Stimulated activated naive CD8-positive, alpha-beta T cell treated with anti-CD3 and anti-CD28 coated beads, Interleukin-15, Interleukin-2, amounts not matched to agents 100 U/mL and 50 U/mL, for 24 hours (primary cell): ENCODE measurements around the gene PROK1.

Source experiments
- ATAC-seq: fragments of 150-1000 bp; cut with Tn5 transposase; one replicate; pipeline ENCODE4 v1.10.0; 2021
- DNase-seq: peaks from one replicate; pipeline ENCODE4 v3.0.0; 2021

The PROK1 gene

DNA sequence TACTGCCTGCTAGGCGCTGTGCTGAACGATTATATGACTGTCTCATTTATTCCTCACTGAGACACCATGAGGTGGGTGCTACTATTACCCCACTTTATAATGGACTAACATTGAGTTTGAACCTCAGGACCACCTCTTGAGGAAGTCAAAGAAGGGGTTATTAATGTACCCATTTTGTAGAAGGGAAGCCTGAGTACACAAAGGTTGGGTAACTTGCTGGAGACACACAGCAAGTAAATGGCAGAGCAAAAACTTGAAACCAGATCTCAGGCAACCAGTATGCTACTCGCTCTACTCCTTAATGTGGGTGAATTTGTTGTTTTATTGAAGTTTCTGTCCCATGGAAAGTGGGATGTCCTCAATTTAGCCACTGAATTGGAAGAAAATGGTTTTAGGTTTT is 37.9 kb downstream of the PROK1 start:
- DNase-seq (no peak), ATAC-seq (no peak)

- ATAC-seq: no peak
- DNase-seq: no peak
These were observed 38.5 kb downstream of the PROK1 start for GRCh38 chr1:110489406-110489805.

DNA sequence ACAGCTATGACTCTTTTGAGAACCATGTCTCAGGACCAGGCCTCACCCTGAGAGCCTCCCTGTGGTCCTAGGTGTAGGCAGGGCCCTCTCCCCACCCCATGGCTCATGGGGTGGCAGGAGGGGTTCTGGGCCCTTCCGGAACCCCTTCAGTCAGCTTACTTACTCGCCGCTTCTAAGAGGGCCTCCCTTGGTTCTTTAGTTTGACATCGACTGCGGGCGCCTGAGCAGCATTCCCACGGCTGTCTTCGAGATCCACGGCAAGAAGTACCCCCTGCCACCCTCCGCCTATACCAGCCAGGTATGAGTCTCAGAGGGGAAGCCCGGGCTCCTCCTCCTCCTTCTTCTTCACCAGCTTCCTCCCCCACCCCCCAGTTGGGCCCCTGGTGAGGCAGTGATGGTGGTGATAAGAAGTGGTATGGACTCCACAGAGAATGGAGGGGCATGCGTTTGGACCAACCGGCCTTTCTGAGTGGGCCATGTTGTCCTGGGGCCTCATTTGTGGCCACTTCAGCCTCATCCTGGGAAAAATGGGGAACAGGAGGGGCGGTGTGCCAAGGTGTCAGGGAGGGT is 39.1 kb downstream of the PROK1 start:
- ATAC-seq (no peak), DNase-seq (no peak)

DNA sequence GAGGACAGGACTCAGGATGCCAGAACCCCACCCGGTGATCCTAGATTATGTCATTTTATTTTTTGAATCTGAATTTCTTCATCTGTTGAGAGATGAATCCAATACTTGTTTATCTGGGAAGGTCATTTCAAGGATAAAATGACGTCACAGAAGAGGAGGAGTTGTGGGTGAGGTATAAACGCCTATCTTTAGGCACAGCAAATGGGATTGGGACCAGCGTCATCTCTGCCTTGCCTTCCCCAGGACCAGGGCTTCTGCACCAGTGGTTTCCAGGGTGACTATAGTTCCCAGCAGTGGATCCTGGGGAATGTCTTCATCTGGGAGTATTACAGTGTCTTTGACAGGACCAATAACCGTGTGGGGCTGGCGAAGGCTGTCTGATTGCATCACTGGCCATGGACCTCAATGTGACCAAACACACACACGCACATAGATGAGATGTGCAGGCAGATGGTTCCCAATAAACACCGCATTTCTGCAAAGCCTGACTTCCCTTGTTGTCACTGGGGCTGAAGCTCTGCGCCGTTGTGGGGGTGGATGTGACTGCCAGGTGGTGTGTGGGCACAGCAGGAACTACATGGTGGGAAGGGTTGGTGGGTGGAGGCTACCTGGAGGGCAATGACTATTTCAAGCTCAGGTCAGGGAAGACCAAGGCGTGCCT is 40.0 kb downstream of the PROK1 start:
- no peak for DNase-seq
- no peak for ATAC-seq

- DNase-seq: no peak
- no peak for ATAC-seq
These were observed 41.6 kb downstream of the PROK1 start for GRCh38 chr1:110492573-110492972.

DNA sequence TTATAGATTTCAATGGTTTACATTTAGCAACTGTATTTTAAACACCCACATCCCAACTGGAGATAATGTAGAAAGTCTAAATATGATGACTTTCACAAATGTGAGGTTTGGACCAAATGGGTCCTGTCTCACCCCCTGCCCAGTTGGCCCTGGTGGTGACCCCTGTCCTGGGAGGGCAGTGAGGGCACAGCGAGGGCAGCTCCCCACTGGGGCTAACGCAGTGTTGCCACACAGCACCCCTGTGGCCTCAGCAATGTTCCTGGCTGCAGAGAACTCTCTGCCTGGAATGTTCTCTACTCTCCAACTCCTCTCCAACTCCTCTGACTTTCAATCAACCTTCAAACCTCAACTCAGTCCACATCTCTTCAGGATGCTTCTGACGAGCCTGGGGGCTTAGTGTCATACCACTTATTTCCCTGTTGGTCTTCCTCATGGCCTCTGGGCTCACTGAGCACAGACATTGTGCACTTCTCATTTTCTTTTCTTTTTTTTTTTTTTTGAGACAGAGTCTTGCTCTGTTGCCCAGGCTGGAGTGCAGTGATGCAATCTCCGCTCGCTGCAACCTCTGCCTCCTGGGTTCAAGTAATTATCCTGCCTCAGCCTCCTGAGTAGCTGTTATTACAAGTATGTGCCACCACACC is 42.2 kb downstream of the PROK1 start:
- no peak for ATAC-seq

GRCh38 chr1:110494036-110494435 is 43.1 kb downstream of the PROK1 start:
- DNase-seq: no peak
- no peak for ATAC-seq

More for the DNA sequence above, 42.2 kb downstream of the PROK1 start:
- no peak for DNase-seq

DNA sequence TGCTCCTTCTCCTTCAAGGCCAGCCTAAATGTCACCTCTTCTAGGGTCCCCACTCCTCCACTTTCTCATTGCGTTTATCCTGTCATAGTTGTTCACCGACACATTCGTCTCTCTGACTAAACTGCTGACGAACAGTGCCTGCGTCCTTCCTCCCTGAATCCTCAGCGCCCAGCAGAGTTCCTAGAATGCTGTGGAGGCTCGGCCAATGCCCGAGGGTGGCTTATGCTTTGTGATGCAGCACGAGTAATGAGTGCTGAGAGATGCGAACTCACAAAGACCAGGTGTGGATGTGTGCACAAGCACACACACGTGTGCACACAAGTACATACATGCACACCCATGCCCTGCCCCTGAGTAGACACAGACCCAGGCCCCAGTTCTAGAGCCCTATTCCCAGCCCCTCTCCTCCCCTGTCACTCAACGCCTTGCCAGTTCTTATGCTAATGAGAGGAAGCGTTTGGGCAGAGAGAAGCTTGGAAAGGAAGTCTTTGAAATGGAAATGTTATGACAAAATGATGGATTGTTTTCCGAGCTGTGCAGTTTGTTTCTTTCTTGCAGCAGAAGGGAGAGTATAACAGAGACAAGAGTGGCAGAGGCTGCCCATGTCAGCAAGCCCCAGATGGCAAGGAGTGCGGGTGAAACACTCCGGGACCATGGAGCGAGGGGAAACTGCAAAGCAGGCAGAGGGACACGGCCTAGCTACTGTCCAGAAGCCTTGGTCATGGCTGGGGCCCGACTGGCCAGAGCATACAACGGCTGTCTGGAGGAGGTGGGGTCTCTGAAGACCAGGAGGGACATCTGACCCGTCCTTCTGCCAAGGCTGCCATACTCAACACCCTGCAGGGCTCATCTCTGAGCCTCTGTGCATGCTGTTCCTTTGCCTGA is 43.8 kb downstream of the PROK1 start:
- DNase-seq (no peak), ATAC-seq (no peak)

DNA sequence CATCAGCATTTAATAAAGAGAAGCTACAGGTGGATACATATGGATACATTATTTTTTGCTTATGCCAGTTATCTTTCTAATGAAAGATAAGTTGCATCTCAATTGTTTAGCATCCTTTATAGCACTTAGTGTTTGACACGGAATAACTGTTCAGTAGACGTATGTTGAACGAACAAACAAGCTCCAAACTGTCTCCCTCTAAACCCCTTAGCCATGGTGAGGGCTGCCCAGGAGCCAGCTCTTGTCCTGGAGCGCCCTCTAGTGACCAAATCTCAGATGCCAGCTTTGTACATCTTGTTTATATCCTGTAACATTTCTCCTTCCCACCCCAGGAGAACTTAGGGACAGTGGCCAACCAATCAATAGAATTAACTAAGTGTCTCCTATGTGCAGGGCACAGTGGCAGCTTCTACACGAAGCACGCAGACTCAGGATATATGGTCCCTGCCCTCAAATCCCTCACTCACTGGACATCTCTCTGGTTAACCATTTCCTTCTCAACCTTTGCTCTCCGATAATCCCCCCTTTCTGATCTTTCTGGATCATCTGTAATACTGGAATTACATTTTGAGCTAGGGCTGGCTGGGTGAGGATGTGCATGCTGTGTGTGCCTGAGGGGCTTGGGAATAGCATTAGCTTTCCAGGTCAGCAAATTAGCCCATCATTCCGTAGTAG is 45.1 kb downstream of the PROK1 start:
- DNase-seq: peak; percentile 84
- peak; percentile 77 for ATAC-seq

GRCh38 chr1:110498270-110498669 is 47.3 kb downstream of the PROK1 start:
- DNase-seq (no peak), ATAC-seq (no peak)

GRCh38 chr1:110501488-110502132 is 50.7 kb downstream of the PROK1 start:
- no peak for DNase-seq
- ATAC-seq: no peak

DNA sequence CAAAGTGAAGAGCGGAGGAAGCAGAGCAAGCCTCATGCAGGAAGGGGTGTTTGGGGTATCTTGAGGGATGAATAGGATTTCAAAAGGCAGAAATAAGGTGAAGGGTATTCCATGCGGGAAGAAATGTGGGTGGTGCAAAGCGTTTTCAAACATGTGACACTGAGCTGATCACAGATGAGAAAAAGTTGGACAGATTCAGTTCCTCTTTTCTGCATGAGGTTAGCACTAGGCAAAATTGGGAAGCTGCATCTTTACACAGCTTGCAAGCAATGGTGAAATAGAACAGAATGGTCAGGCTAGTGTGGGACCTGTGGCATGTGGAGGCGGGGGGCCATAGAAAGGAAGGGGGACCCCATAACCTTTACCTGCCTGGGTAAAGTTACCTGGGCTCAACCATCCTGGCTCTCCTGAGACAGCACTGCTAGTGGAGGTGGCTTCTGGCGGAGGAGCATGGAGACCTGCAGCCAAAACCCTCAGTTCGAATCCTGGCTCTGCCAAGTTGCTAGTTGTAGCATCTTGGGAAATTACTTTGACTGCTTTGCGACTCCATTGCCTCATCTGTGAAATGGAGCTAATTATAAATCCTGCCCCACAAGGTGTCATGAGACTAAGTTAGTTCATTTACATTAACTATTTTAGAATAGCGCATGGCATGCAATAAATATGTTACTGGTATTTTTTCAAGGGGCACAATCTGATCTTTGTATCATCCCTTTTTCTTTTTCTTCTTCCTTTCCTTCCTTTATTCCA is 51.6 kb downstream of the PROK1 start:
- ATAC-seq: no peak
- DNase-seq: no peak

DNA sequence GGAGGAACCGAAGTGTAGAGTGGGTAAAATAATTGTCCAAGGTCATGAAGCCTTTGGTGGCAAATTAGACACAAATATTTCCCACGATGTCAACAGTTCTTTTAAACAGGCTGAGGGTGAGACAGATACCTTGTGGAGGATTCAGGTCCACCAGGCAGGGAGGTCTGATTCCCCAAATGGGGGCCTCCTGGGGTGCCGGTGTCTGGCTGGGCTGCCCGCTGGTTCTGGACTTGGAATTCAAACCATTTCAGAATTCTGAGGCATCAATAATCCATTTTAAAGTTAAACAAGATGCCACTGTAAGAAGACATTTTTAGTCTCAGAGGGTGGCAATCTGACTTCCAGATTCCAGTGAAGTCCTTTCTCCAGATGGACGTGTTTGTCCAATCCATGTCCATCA is 52.5 kb downstream of the PROK1 start:
- DNase-seq (no peak), ATAC-seq (no peak)

DNA sequence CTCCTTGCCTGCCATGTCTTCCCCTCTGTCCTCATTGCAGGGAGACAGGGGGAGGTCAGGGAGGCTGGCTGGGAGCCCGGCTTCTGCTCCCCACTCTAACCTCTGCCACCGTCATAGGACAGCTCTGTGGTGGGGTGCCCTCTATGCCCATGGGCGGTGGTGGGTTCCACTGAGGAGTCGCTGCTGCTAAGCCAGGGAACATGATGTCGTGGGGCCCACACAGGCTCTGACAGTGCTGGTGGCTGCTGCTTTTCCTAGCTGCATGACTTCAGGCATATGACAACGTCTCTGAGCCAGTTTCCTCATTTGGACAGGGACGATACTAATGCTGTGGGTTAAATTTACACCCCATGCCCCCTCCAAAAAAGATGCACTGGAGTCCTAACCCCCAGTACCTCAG is 53.3 kb downstream of the PROK1 start:
- ATAC-seq (no peak), DNase-seq (no peak)

GRCh38 chr1:110505596-110505995 is 54.6 kb downstream of the PROK1 start:
- no peak for DNase-seq
- no peak for ATAC-seq

GRCh38 chr1:110506541-110506940 is 55.6 kb downstream of the PROK1 start:
- no peak for ATAC-seq
- no peak for DNase-seq
